PC-3 (cell line): Measurements from ENCODE around the gene OXCT1. TPM values are rescaled to one million over a fixed set of nuclear protein-coding genes. Genes with fewer than 3 reads are reported as not detected.

Experiments used
- ATAC-seq: fragments of 200-7000 bp; cut with Tn5 transposase; 2 replicates; pipeline ENCODE4 v1.9.1; 2020; ENCODE audit warnings: mild to moderate bottlenecking, moderate library complexity
- BruUV-seq: library from RNA; stranded (reverse); fragments of 400-500 nt; replicated peaks from 2 replicates; lab custom pipeline; 2021; lab: Mats Ljungman, UMichigan
- CTCF ChIA-PET: fragments of 300-600 bp; sonication (Branson Sonifier 250); formaldehyde crosslinking; loops from one replicate; lab custom pipeline; 2022; ENCODE audit warnings: antibody characterized with exemption; lab: Charles Lee
- POLR2A ChIA-PET: fragments of 300-600 bp; sonication (Branson Sonifier 250); formaldehyde crosslinking; loops from one replicate; lab custom pipeline; 2022; ENCODE audit warnings: antibody characterized with exemption; ENCODE audit not compliant: unreplicated experiment; lab: Charles Lee
- DNase-seq: peaks from one replicate; pipeline ENCODE4 v3.0.0-alpha.2; 2015
- H2AFZ ChIP-seq: fragments of 300-600 bp; sonication (generic); 2 replicates; pipeline ENCODE4 v1.6.0; 2016; ENCODE audit warnings: antibody characterized with exemption, low read length
- H3F3A ChIP-seq: fragments of 300-600 bp; sonication (generic); one replicate; pipeline ENCODE4 v1.6.0; 2017; ENCODE audit warnings: antibody characterized with exemption, low read length, control low read depth, mild to moderate bottlenecking; ENCODE audit not compliant: unreplicated experiment
- H3K27ac ChIP-seq: fragments of 300-600 bp; sonication (generic); 2 replicates; pipeline ENCODE4 v1.5.1; 2016; ENCODE audit warnings: mild to moderate bottlenecking, low read length
- H3K27me3 ChIP-seq: fragments of 300-600 bp; sonication (generic); 2 replicates; pipeline ENCODE4 v1.6.1; 2016; ENCODE audit warnings: low read length, mixed read lengths
- H3K36me3 ChIP-seq: fragments of 300-600 bp; sonication (generic); 2 replicates; pipeline ENCODE4 v1.6.1; 2016; ENCODE audit warnings: low read depth, mixed run types, low read length, mixed read lengths
- H3K4me1 ChIP-seq: fragments of 300-600 bp; sonication (generic); 2 replicates; pipeline ENCODE4 v1.5.1; 2016; ENCODE audit warnings: low read length; ENCODE audit not compliant: insufficient read depth
- H3K4me2 ChIP-seq: fragments of 300-600 bp; sonication (generic); 2 replicates; pipeline ENCODE4 v1.6.0; 2016; ENCODE audit warnings: low read length
- H3K4me3 ChIP-seq: fragments of 300-600 bp; sonication (generic); 2 replicates; pipeline ENCODE4 v1.5.1; 2016; ENCODE audit warnings: mild to moderate bottlenecking, low read length, mixed read lengths
- H3K79me2 ChIP-seq: fragments of 300-600 bp; sonication (generic); 2 replicates; pipeline ENCODE4 v1.6.1; 2017; ENCODE audit warnings: low read length, mixed read lengths
- H3K9ac ChIP-seq: fragments of 300-600 bp; sonication (generic); 2 replicates; pipeline ENCODE4 v1.6.0; 2016; ENCODE audit warnings: mild to moderate bottlenecking, low read length
- H3K9me2 ChIP-seq: fragments of 300-600 bp; sonication (generic); replicated peaks from 2 replicates; pipeline ENCODE4 v1.6.1; 2016; ENCODE audit warnings: mixed run types, low read length, mixed read lengths
- H3K9me3 ChIP-seq: fragments of 300-600 bp; sonication (generic); 2 replicates; pipeline ENCODE4 v1.6.1; 2016; ENCODE audit warnings: low read length, mixed read lengths
- H4K20me1 ChIP-seq: fragments of 300-600 bp; sonication (generic); 2 replicates; pipeline ENCODE4 v1.6.1; 2016; ENCODE audit warnings: low read length, mixed read lengths
- EZH2 ChIP-seq: fragments of 300-600 bp; sonication (generic); IDR thresholded peaks from one replicate; pipeline ENCODE4 v1.6.1; 2017; ENCODE audit warnings: antibody characterized with exemption, mild to moderate bottlenecking, low read length; ENCODE audit not compliant: unreplicated experiment
- EZH2phosphoT487 ChIP-seq: fragments of 300-600 bp; sonication (generic); IDR thresholded peaks from 2 replicates; pipeline ENCODE4 v1.6.1; 2018; ENCODE audit warnings: mild to moderate bottlenecking, antibody characterized with exemption, low read length, borderline replicate concordance
- intact Hi-C: fragments of 100-400 bp; cut with micrococcal nuclease; formaldehyde crosslinking; loops from 2 replicates; pipeline ENCODE4 v1.9.0; 2023
- total RNA-seq: library from RNA; depleted of rRNA; stranded (reverse); fragments of >200 nt; gene quantifications from 2 replicates; pipeline ENCODE4 v1.2.3, GENCODE V29; 2014
- TF ChIP-seq, protein P1 (sequence below): fragments of 300-600 bp; sonication (generic); conservative IDR thresholded peaks from 2 replicates; pipeline ENCODE4 v1.5.1; 2017; ENCODE audit warnings: antibody characterized with exemption, low read depth, mild to moderate bottlenecking, low read length

OXCT1 gene
- total RNA-seq, 1 experiment from 2014 or later: 25.5 TPM

DNA sequence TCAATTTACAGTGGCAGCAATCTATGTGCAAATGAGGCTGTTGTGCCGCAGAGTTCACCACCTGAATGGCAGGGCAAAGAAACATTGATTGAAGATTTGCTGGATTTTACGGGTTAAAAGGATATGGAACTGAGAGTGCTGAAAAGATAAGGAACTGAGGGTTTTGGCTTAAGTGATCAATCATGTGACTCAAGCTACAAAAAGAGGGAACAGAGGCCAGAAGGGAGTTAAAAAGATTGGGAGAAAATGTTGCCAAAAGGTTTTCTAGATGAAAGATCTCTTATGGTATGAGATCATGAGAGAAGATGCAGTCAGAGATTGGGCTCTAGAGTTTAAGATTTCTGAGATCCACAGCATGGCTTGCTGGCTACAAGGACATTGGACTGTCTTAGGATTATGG, 26.0 kb upstream of the OXCT1 start:
- Histone ChIP-seq H3K9me3 (no peaks in the 10 kb centered on the region), H3K9me2 (no peaks in the 10 kb centered on the region), H3K9ac (no peak overlapping the region), H2AFZ (no peak overlapping the region), H3K4me3 (no peak overlapping the region), H3K27me3 (no peaks in the 10 kb centered on the region), H3K27ac (no peak overlapping the region), H3K36me3 (no peaks in the 10 kb centered on the region), H3K79me2 (no peaks in the 10 kb centered on the region), H3K4me2 (no peak overlapping the region), H4K20me1 (no peaks in the 10 kb centered on the region), H3K4me1 (peaks cover 7% of the 10 kb centered on the region), H3F3A (no peaks in the 10 kb centered on the region)
- DNase-seq (no peak), ATAC-seq (no peak)
- no peak for TF ChIP-seq EZH2phosphoT487
- TF ChIP-seq, protein P1, sequence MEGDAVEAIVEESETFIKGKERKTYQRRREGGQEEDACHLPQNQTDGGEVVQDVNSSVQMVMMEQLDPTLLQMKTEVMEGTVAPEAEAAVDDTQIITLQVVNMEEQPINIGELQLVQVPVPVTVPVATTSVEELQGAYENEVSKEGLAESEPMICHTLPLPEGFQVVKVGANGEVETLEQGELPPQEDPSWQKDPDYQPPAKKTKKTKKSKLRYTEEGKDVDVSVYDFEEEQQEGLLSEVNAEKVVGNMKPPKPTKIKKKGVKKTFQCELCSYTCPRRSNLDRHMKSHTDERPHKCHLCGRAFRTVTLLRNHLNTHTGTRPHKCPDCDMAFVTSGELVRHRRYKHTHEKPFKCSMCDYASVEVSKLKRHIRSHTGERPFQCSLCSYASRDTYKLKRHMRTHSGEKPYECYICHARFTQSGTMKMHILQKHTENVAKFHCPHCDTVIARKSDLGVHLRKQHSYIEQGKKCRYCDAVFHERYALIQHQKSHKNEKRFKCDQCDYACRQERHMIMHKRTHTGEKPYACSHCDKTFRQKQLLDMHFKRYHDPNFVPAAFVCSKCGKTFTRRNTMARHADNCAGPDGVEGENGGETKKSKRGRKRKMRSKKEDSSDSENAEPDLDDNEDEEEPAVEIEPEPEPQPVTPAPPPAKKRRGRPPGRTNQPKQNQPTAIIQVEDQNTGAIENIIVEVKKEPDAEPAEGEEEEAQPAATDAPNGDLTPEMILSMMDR: no peak
- TF ChIP-seq EZH2: no peak
- no TSS peak for BruUV-seq
- ChIA-PET CTCF (no interaction called here), POLR2A (no interaction called here)
- intact Hi-C loops: no loop called here

DNA sequence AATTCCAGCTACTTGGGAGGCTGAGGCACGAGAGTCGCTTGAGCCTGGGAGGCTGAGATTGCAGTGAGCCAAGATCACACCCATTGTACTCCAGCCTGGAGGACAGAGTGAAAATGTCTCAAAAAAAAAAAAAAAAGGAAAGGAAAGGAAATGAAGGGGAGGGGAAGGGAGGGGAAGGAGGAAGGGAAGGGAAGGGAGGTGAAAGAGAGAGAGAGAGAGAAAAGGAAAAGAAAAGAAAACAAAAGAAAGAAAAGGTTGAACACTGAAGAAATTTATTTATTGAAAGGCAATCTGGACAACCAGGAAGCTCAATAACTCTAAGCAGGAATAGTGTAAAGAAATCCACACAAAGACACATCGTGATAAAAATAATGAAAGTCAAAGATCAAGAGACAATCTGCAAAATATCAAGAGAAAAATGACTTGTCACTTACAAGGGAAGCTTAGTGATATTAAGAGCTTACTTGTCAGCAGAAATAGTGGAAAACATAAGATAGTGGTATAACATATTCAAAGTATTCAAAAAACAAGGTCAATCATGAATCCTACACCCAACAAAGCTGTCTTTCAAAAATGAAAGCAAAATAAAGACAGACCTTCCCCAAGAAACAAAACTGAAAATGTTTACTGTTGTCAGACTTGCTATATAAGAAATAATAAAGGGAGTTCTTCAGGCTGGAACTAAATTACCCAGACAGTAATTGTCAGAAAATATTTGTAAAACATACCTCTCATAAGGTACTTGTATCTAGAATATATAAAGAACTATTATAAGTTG, 23.0 kb upstream of the OXCT1 start:
- Histone ChIP-seq H4K20me1 (no peaks in the 10 kb centered on the region), H3K79me2 (no peaks in the 10 kb centered on the region), H3K27ac (no peak overlapping the region), H3K4me2 (no peak overlapping the region), H3K27me3 (no peaks in the 10 kb centered on the region), H3K4me3 (no peak overlapping the region), H3K4me1 (peaks cover 12% of the 10 kb centered on the region), H3F3A (no peaks in the 10 kb centered on the region), H3K9ac (no peak overlapping the region), H3K36me3 (no peaks in the 10 kb centered on the region), H3K9me3 (no peaks in the 10 kb centered on the region), H3K9me2 (no peaks in the 10 kb centered on the region), H2AFZ (no peak overlapping the region)
- no TSS peak for BruUV-seq
- intact Hi-C loops: no loop called here
- no peak for DNase-seq
- POLR2A ChIA-PET: no interaction called here
- no peak for ATAC-seq
- CTCF ChIA-PET: no interaction called here
- TF ChIP-seq EZH2phosphoT487 (no peak), EZH2 (no peak)
- TF ChIP-seq, protein P1: no peak

DNA sequence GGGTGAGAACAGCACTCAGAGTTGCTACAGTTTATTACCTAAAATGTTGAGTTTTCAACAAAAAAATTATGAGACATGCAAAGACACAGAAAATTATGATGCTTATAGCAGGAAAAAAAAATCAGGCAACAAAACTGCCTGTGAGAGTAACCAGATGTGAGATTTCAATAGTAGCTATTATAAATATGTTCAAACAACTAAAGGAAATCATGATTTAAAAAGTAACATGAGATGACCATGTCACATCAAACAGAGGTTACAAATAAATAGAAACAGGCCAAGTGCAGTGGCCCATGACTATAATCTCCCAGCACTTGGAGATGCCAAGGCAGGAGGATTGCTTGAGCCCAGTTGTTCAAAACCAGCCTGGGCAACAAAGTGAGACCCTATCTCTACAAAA, 21.8 kb upstream of the OXCT1 start:
- no peak overlapping the region for H3K4me2 ChIP-seq
- no peaks in the 10 kb centered on the region for H3K79me2 ChIP-seq
- DNase-seq (no peak), ATAC-seq (no peak)
- H3K9me3 ChIP-seq: peaks cover 9% of the 10 kb centered on the region
- ChIA-PET CTCF (no interaction called here), POLR2A (no interaction called here)
- 0 out of 2 replicates have a peak, but pooled peaks cover 4% of the 10 kb centered on the region for H3K36me3 ChIP-seq
- H2AFZ ChIP-seq: no peak overlapping the region
- H4K20me1 ChIP-seq: no peaks in the 10 kb centered on the region
- no peak overlapping the region for H3K27ac ChIP-seq
- no peaks in the 10 kb centered on the region for H3K27me3 ChIP-seq
- TF ChIP-seq EZH2: no peak
- no peak for TF ChIP-seq EZH2phosphoT487
- TF ChIP-seq, protein P1: no peak
- H3K9ac ChIP-seq: no peak overlapping the region
- H3K4me1 ChIP-seq: peaks cover 12% of the 10 kb centered on the region
- no peak overlapping the region for H3K4me3 ChIP-seq
- H3K9me2 ChIP-seq: no peaks in the 10 kb centered on the region
- BruUV-seq: no TSS peak
- intact Hi-C loops: no loop called here
- no peaks in the 10 kb centered on the region for H3F3A ChIP-seq
